ENCODE data around the gene RTTN. TPM values are rescaled to one million over a fixed set of nuclear protein-coding genes. Genes with fewer than 3 reads are reported as not detected.

RTTN gene
- polyA plus RNA-seq, 1 of the 3 experiments (the other 2 are of a cell fraction): 4.7 TPM

GRCh38 chr18:70085641-70086040, 119.8 kb downstream of the RTTN start:
- no peak for DNase-seq
- Histone ChIP-seq H4K20me1 (ENCODE audit: insufficient read depth) (no peaks in the 10 kb centered on the region), H3K9me2 (no peaks in the 10 kb centered on the region), H3K9ac (no peak overlapping the region), H3K4me2 (no peak overlapping the region), H3K4me3 (ENCODE audit: low read depth in 2 of 2, low read length in 1 of 2) (no peak overlapping the region), H3K4me1 (ENCODE audit: control insufficient read depth in 1 of 2, insufficient read depth in 2 of 2, low read depth in 1 of 2, low read length in 1 of 2) (no peaks in the 10 kb centered on the region; a peak in 1 of 4 replicates), H3K9me3 (no peaks in the 10 kb centered on the region), H3K79me2 (ENCODE audit: insufficient read depth) (no peaks in the 10 kb centered on the region), H3K36me3 (replicated peaks in 1 of 2; ENCODE audit: control insufficient read depth in 1 of 2, insufficient read depth in 2 of 2, low read length in 1 of 2) (peaks cover 4 to 6% of the 10 kb centered on the region in 2 experiments), H2AFZ (ENCODE audit: low read depth) (no peak overlapping the region), H3K27me3 (ENCODE audit: insufficient read depth) (no peaks in the 10 kb centered on the region), H3F3A (replicated peaks; ENCODE audit: insufficient read depth) (no peaks in the 10 kb centered on the region), H3K27ac (ENCODE audit: low read depth in 2 of 2, low read length in 1 of 2) (no peak overlapping the region)
- 77% methylated on average over 5 of the region's 5 CpGs for WGBS (ENCODE audit: low lambda C conversion rate)
- POLR2A ChIA-PET: no interaction called here
- TF ChIP-seq YY1 (IDR thresholded peaks at IDR 0.05; ENCODE audit: low read depth) (no peak), MEF2A (IDR thresholded peaks at IDR 0.05; ENCODE audit: borderline replicate concordance, low read depth) (no peak), EP300 (IDR thresholded peaks at IDR 0.05; ENCODE audit: borderline replicate concordance in 1 of 2, low read depth in 1 of 2, low read length in 1 of 2) (no peak), GABPA (IDR thresholded peaks at IDR 0.05; ENCODE audit: low read depth) (no peak), ELF1 (IDR thresholded peaks at IDR 0.05) (no peak), ZBTB33 (IDR thresholded peaks at IDR 0.05; ENCODE audit: borderline replicate concordance, low read depth) (no peak), FOXJ3 (CRISPR knock-in tag; IDR thresholded peaks at IDR 0.05) (no peak), RXRA (IDR thresholded peaks at IDR 0.05; ENCODE audit: borderline replicate concordance, low read depth) (no peak), CHD2 (IDR thresholded peaks at IDR 0.05; ENCODE audit: low read length, partially characterized antibody) (no peak), TAF1 (IDR thresholded peaks at IDR 0.05; ENCODE audit: borderline replicate concordance, low read depth, low read length) (no peak), TEAD4 (IDR thresholded peaks at IDR 0.05; ENCODE audit: borderline replicate concordance, insufficient read depth) (no peak), RAD21 (IDR thresholded peaks at IDR 0.05; ENCODE audit: low read length) (no peak)
- CTCF ChIA-PET: interaction anchor here (0.7 to 3.2 kb wide), 10 partner anchors 8 to 1243 kb away, joined by 3 to 12 read pairs (median 4); no protein-coding TSS in a partner anchor

GRCh38 chr18:70082430-70082829, 123.1 kb downstream of the RTTN start:
- Histone ChIP-seq H3K79me2 (ENCODE audit: insufficient read depth) (no peaks in the 10 kb centered on the region), H3K4me2 (no peak overlapping the region), H3K27ac (ENCODE audit: low read depth in 2 of 2, low read length in 1 of 2) (no peak overlapping the region), H3K36me3 (replicated peaks in 1 of 2; ENCODE audit: control insufficient read depth in 1 of 2, insufficient read depth in 2 of 2, low read length in 1 of 2) (peaks cover 4 to 7% of the 10 kb centered on the region in 2 experiments), H3K27me3 (ENCODE audit: insufficient read depth) (no peaks in the 10 kb centered on the region), H3K9me3 (no peaks in the 10 kb centered on the region), H3F3A (replicated peaks; ENCODE audit: insufficient read depth) (no peaks in the 10 kb centered on the region), H4K20me1 (ENCODE audit: insufficient read depth) (no peaks in the 10 kb centered on the region), H3K4me3 (ENCODE audit: low read depth in 2 of 2, low read length in 1 of 2) (no peak overlapping the region), H3K9me2 (no peaks in the 10 kb centered on the region), H2AFZ (ENCODE audit: low read depth) (no peak overlapping the region), H3K4me1 (ENCODE audit: control insufficient read depth in 1 of 2, insufficient read depth in 2 of 2, low read depth in 1 of 2, low read length in 1 of 2) (no peaks in the 10 kb centered on the region; a peak in 1 of 4 replicates), H3K9ac (no peak overlapping the region)
- POLR2A ChIA-PET: no interaction called here
- no peak for TF ChIP-seq EZH2phosphoT487 (IDR thresholded peaks at IDR 0.05; ENCODE audit: borderline replicate concordance, low read depth)
- TF ChIP-seq ELF1 (IDR thresholded peaks at IDR 0.05): no peak
- no peak for TF ChIP-seq CTCF (IDR thresholded peaks at IDR 0.05)
- TF ChIP-seq PBX3 (IDR thresholded peaks at IDR 0.05): no peak
- TF ChIP-seq REST (IDR thresholded peaks at IDR 0.05; ENCODE audit: low read depth, low read length): no peak
- CTCF ChIA-PET: interaction anchor here (1.0 kb wide), 1 partner anchor 1232 kb away, joined by 3 read pairs; no protein-coding TSS in a partner anchor
- WGBS (ENCODE audit: low lambda C conversion rate): 100% methylated on average over 2 of the region's 2 CpGs
- no peak for DNase-seq

All from SK-N-SH (cell line).